ELF-1 (cell line): ENCODE measurements around the gene SLCO3A1.

Experiments
- DNase-seq: peaks from one replicate; pipeline ENCODE4 v3.0.0-alpha.2; 2016; ENCODE audit warnings: low read depth, low spot score

The SLCO3A1 gene

GRCh38 chr15:92097474-92098178 lies 244.1 kb downstream of the SLCO3A1 start:
- DNase-seq = peak; percentile 88

- DNase-seq = peak; percentile 86
Measured at GRCh38 chr15:92098869-92099268, 245.4 kb downstream of the SLCO3A1 start.

GRCh38 chr15:92100301-92100700 lies 246.8 kb downstream of the SLCO3A1 start:
- DNase-seq = no peak

DNA sequence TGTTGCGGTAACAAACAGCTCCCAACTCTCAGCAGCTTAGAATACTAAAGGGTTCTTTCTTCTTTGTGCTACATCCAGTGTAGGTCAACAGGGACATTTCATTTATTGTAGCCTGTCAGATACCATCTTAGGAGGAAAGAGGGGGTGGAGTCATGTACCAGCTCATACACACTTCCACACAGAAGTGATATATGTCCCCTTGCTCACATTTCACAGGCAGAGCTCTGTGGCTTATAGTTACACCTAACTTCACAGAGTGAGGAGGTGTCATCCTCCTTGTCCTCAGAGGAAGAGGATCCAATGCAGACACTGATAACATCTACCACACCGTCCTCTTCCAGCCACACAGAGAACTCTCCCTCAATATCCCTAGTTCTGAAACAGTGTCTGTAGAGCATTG lies 247.2 kb downstream of the SLCO3A1 start:
- DNase-seq = no peak

DNA sequence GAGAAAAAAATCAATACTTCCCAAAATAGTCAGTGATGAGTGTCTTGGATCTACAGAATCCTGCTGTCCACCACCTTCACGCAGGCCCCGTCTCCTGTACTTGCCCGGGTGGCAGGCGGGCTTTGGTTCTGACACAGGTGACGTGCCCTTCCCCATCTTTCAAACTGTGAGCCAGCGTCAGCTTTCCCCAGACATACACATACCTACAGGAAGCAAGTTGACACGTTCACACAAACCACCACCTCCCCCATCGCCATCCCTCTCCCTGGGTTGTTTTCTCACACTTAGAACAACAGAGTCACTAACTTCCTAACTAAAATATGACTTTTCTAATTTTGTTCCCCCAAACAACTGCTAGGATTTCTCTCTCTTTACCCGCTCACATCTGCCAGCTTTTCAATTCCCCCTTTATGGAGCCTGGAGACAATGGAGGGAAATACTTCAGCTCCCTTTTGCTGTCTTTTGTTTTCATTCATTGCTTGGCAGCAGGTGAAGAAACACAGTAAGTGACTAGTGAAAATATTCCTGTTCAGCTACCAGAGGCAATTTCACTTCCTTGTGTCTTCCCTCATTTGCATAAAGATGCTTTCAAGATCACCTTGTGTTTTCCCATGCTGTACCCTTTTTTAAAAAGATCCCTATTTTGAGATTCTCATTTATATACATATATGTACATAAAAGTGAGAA lies 248.3 kb downstream of the SLCO3A1 start:
- no peak for DNase-seq

DNA sequence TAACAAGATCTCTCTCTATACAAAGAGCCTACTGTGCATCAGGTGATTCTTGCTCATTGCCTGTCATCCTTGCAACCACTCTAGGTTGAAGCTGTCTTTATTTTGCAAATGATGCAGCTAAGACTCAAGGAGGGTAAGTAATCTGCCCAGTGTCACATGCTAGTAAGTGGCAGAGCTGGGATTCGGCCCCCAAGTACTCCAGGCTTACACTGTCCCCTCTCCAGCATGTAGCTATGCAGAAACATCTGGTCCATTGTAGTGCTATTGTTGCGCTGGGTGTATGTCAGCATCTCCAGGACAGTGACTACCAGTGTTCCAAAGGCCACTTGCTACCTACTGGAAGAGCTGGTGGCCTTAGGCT lies 248.9 kb downstream of the SLCO3A1 start:
- no peak for DNase-seq

DNA sequence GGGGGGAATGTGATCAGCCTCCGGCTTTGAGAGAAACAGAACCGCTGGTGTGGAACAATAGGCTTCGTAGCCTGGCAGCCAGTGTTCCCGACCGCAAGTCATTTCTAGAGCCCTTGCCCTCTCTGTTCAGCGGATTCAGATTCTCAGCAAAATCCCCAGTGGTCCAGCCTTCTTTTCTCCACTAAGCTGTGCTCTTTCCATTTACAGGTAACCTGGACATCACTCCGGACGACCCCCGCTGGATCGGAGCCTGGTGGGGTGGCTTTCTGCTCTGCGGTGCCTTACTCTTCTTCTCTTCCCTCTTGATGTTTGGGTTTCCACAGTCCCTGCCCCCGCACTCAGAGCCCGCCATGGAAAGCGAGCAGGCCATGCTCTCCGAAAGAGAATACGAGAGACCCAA lies 250.6 kb downstream of the SLCO3A1 start:
- DNase-seq = peak; percentile 43

DNA sequence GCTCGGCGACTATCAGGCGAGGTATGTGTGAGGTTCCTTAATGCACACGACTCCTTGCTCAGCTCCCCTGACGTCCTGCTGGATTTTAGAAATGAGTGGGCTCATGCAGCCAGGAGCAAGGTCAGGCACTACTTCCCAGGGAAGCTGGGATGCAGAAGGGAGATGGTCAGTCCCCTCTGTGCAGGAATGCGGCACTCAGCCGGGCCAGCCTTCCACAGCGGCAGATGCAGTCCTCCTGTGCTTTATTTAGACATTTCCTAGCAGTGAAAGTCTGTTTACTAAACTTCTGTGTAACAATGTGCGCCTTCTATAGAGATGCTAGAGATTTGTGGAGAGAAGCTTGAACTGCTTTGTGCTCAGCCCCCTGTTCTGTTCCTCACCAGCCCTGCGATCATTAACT lies 252.1 kb downstream of the SLCO3A1 start:
- no peak for DNase-seq

DNA sequence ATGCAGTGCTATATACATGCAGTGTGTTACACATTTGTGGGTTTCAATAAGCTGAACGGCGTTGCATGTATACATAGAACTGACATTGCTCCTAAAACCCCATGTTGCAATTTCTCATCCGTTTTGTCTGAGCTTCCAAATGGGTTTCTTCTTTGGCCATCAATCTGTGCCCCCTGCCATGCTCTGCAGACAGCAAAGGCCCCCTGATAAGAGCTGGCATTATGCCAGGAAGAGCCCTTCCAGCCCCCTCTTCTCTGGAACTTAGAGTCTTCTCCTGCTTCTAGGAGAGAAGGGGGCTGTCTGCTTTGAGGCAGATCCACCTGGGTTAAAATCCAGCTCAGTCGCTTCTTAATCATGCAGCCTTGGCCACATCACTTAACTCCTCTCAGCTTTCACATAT lies 254.0 kb downstream of the SLCO3A1 start:
- no peak for DNase-seq

DNA sequence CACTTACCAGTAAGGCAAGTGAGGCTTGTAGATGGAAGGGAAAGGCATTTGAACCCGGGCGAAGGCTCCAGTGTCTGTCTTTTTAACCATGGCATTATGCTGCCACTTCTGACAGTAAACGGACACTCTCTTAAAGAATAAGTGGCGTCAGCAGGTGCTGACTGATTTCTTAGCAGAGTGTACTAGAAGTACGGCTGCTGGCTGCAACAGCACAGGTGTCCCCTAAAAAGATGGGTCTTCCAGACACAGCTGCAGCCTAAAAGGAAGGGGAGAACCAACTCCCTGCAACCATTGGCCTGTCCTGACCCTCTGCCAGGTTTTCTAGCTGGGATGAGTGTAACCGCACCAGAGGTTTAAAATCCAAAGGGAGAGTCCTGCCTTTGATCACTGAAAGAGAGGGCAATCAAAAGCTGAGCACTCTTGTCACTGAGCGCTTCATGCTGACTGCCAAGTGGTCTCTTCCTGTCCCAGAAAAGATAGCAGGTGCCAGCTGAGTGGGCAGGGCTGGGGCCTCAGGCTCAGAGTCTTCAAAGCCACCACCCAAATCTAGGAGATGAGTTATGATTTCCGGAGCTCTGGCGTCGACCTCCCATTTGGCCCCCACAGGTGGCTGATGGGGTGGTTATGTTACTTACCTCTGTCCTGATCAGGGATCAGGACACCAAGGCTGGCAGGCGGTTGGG lies 255.8 kb downstream of the SLCO3A1 start:
- DNase-seq = no peak

- no peak for DNase-seq
Measured at GRCh38 chr15:92111291-92111690, 257.8 kb downstream of the SLCO3A1 start.

- DNase-seq = no peak
Measured at GRCh38 chr15:92111751-92112150, 258.2 kb downstream of the SLCO3A1 start.

DNA sequence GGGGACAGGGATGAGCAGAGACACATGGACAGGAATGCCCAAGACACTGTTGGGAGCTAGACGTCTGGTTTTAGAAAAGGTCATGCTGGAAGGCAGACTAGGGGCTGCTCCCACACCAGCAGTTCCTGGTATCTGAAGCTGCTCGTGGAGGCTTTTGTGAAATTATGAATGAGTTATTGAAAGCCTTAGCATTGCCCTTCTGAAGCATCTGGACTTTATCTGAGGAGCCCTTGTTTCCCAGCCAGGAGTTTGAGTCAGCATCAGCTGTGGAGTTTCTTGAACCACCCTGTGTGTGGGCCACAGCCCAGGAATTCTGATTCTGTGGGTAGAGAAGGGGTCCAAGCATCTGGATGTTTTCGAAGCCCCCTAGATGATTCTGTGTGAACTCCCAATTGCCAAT lies 258.7 kb downstream of the SLCO3A1 start:
- DNase-seq = no peak

DNA sequence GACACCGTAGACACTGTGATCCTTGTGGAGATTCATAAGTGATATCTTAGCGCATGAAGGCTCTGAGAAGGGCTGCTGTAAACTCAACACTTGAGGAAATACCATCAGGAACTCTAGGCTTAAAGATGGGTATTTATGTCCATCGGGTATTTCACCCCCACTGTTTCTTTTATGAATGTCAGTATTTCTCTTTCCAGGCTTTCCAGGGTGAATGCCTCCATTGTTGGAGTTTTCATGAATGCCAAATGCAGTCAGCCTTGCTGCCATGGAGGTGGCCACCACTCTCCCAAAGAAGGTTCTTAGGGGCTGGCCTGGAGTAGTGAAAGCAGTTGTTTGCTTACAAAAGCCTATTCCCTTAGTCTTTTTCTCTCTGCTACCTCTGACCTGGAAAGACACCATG lies 259.2 kb downstream of the SLCO3A1 start:
- DNase-seq = no peak

DNA sequence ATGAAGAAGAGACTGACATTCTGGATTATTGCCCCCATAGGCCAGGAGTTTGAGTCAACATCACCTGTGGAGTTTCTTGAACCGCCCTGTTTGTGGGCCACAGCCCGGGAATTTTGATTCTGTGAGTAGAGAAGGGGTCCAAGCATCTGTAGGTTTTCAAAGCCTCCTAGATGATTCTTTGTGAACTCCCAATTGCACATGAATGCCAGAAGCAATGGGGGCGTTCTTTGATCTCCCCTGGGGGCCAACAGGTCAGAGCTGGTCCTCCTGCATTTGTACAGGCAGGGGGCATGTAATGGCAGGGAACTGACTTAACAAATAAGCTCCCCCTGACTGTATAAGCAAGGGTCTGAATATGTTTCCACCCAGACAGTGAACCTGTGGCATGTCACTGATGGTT lies 260.3 kb downstream of the SLCO3A1 start:
- DNase-seq = peak; percentile 44

DNA sequence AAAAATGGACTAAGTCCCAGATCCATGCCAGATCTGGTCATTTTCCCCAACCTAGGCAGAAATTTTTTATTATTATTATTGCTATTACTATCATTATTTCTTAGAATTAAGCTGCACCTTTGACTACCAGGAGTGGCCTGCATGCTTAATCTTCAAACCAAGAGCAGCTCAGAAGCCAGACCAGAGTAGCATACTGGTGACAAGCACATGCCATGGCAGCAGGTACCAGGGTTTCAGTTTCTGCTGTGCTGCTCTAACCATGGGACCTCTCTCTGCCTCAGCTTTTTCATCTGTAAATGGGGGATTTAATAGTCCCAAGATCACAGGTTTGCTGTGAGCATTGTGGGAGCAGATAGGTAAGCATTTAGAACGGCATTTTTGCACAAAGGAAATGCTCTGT lies 262.3 kb downstream of the SLCO3A1 start:
- DNase-seq = no peak

- no peak for DNase-seq
Measured at GRCh38 chr15:92116330-92116729, 262.8 kb downstream of the SLCO3A1 start.

DNA sequence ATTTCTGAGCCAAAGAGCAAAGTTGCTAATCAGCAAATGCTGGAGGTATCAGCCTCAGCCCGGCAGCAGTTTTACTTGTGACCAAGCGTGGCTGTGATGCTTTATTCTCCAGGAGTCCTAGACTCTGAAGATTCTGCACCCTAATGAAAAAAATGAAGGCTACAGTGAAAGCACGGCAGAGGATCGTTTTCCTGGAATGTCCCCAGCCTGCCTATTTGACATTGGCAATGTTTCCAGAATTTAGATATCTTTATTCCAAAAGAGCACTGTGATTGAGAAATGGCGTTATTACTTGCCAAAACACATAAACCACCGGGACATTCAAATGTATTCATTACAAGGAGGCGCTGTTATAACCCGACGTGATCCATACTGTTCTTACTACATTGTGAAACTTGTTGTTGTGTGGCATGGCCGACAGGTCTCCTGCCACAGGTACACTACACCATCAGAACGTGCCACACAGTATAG lies 263.8 kb downstream of the SLCO3A1 start:
- DNase-seq = no peak

GRCh38 chr15:92118162-92118935 lies 264.8 kb downstream of the SLCO3A1 start:
- no peak for DNase-seq

DNA sequence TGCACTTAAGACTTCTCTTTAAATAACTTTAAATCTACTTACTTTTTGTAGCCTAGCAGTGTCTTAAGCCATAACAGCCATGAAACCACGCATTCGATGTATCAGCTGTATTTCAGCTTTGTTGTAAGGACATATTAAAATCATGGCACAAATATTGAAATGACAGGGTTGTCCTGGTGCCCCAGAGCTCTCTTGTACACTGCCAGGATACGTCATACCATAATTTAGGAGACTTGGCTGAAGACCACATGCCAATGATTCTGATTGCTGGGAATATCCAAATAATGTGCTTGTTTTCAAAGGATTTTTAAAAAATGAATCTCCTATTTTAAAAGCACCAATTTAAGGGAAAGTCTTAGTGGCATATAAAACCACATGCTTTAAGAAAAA lies 265.4 kb downstream of the SLCO3A1 start:
- no peak for DNase-seq

DNA sequence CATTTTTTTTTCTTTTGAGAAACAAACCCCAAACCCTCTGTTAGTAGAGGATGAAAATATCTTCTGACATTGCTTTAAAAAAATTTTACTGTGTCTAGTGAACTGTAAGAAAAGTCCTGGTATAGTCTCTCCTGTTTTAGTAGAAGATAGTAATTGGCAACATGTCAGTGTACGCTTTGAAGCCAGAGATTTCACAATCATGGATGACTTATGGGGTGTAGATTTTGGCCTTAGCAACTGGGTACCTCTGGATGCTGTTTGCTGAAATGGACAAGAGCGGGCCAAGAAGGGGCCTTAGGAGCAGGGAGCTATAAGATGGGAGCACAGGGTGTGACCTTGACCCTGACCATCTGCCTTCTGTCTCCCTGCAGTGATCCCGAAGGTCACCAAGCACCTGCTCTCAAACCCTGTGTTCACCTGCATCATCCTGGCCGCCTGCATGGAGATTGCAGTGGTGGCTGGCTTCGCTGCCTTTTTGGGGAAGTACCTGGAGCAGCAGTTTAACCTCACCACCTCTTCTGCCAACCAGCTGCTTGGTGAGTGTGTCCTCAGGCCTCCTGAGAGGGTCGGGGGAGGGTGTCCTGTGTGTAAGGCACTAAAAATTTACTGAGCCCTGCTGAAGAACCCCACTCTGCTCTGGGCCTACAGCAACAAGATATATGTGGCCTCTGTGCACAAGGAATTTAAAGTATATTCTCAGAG lies 266.7 kb downstream of the SLCO3A1 start:
- DNase-seq = no peak
